ENCODE results near the gene ARID1B. TPM values are rescaled to one million over a fixed set of nuclear protein-coding genes. Genes with fewer than 3 reads are reported as not detected.

ARID1B gene
- total and polyA plus RNA-seq, 2 of the 4 experiments (the other 2 are of a cell fraction): 14.5 to 20.1 TPM

GRCh38 chr6:156852147-156852857 is 75.1 kb downstream of the ARID1B start:
- Histone ChIP-seq H4K5ac (ENCODE audit: low read depth, low read length) (no peak overlapping the region), H2BK15ac (ENCODE audit: low read depth, low read length) (no peak overlapping the region), H2AK5ac (ENCODE audit: low read depth, low read length) (no peak overlapping the region), H2BK120ac (ENCODE audit: low read depth, low read length) (no peak overlapping the region), H3K56ac (ENCODE audit: extremely low read depth, insufficient read depth, low read length) (no peak overlapping the region), H3K14ac (replicated peaks; ENCODE audit: low read depth, low read length) (no peak overlapping the region), H3K4me1 (ENCODE audit: control insufficient read depth, insufficient read depth, low read length) (peaks cover 9% of the 10 kb centered on the region), H4K20me1 (ENCODE audit: insufficient read depth, low read length) (peaks cover 74% of the 10 kb centered on the region), H3K9ac (ENCODE audit: low read depth, low read length) (no peak overlapping the region), H2BK20ac (ENCODE audit: low read depth, low read length) (no peak overlapping the region), H3K4me2 (ENCODE audit: low read depth, low read length) (no peak overlapping the region), H4K91ac (ENCODE audit: insufficient read depth, low read depth, low read length) (no peak overlapping the region), H3K27me3 (ENCODE audit: control insufficient read depth, insufficient read depth, low read length) (no peaks in the 10 kb centered on the region), H3K9me3 (ENCODE audit: control insufficient read depth, insufficient read depth, low read length) (no peaks in the 10 kb centered on the region), H3K4ac (ENCODE audit: low read depth, low read length) (no peak overlapping the region), H3K18ac (ENCODE audit: low read depth, low read length) (no peak overlapping the region), H3K23ac (ENCODE audit: low read depth, low read length) (no peak overlapping the region), H2BK5ac (ENCODE audit: low read depth, low read length, poor library complexity, severe bottlenecking) (no peak overlapping the region), H3K36me3 (ENCODE audit: control insufficient read depth, insufficient read depth, low read length) (no peaks in the 10 kb centered on the region), H3K27ac (ENCODE audit: insufficient read depth, low read length) (no peak overlapping the region), H2AFZ (replicated peaks; ENCODE audit: low read length, poor library complexity) (no peak overlapping the region), H3K79me1 (ENCODE audit: low read depth in 1 of 2, low read length in 2 of 2) (peaks cover 34 to 78% of the 10 kb centered on the region in 2 experiments), H2AK9ac (replicated peaks; ENCODE audit: low read depth, low read length, poor library complexity) (no peak overlapping the region), H3K4me3 (ENCODE audit: insufficient read depth, low read depth, low read length) (no peak overlapping the region), H3K9me1 (ENCODE audit: insufficient read depth, low read length) (peaks cover 22% of the 10 kb centered on the region; the same call in 1 of the 2 replicates), H4K8ac (ENCODE audit: low read depth in 2 of 2, low read length in 2 of 2) (no peak overlapping the region)
- no TSS peak for BruUV-seq (replicated peaks)
- ATAC-seq (ENCODE audit: low read depth) (no peak), DNase-seq (no peak)
- dilution Hi-C loops (cut with HindIII; ENCODE audit: low sequenced_read_pairs, unreplicated experiment): no loop called here
- in situ Hi-C loops (cut with MboI; ENCODE audit: low sequenced_read_pairs): no loop called here
- TF ChIP-seq MAFK (IDR thresholded peaks at IDR 0.05; ENCODE audit: low read depth, low read length) (no peak), SMC3 (IDR thresholded peaks at IDR 0.05; ENCODE audit: low read depth, low read length) (no peak), NFE2L2 (IDR thresholded peaks at IDR 0.05; ENCODE audit: low read depth, low read length) (no peak), RAD21 (IDR thresholded peaks at IDR 0.05; ENCODE audit: low read length) (no peak), RFX5 (IDR thresholded peaks at IDR 0.05; ENCODE audit: low read depth, low read length) (no peak), BHLHE40 (IDR thresholded peaks at IDR 0.05; ENCODE audit: low read depth, low read length) (no peak), MXI1 (IDR thresholded peaks at IDR 0.05; ENCODE audit: borderline replicate concordance, low read depth, low read length) (no peak), FOS (IDR thresholded peaks at IDR 0.05; ENCODE audit: low read depth, low read length) (no peak), RCOR1 (IDR thresholded peaks at IDR 0.05; ENCODE audit: insufficient replicate concordance, low read length) (no peak)
- TF ChIP-seq, protein P1, sequence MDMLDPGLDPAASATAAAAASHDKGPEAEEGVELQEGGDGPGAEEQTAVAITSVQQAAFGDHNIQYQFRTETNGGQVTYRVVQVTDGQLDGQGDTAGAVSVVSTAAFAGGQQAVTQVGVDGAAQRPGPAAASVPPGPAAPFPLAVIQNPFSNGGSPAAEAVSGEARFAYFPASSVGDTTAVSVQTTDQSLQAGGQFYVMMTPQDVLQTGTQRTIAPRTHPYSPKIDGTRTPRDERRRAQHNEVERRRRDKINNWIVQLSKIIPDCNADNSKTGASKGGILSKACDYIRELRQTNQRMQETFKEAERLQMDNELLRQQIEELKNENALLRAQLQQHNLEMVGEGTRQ (IDR thresholded peaks at IDR 0.05; ENCODE audit: low read depth, low read length): no peak
- TF ChIP-seq, protein P2, sequence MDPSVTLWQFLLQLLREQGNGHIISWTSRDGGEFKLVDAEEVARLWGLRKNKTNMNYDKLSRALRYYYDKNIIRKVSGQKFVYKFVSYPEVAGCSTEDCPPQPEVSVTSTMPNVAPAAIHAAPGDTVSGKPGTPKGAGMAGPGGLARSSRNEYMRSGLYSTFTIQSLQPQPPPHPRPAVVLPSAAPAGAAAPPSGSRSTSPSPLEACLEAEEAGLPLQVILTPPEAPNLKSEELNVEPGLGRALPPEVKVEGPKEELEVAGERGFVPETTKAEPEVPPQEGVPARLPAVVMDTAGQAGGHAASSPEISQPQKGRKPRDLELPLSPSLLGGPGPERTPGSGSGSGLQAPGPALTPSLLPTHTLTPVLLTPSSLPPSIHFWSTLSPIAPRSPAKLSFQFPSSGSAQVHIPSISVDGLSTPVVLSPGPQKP (IDR thresholded peaks at IDR 0.05; ENCODE audit: borderline replicate concordance, low read depth, low read length): no peak
- TF ChIP-seq, protein P3, sequence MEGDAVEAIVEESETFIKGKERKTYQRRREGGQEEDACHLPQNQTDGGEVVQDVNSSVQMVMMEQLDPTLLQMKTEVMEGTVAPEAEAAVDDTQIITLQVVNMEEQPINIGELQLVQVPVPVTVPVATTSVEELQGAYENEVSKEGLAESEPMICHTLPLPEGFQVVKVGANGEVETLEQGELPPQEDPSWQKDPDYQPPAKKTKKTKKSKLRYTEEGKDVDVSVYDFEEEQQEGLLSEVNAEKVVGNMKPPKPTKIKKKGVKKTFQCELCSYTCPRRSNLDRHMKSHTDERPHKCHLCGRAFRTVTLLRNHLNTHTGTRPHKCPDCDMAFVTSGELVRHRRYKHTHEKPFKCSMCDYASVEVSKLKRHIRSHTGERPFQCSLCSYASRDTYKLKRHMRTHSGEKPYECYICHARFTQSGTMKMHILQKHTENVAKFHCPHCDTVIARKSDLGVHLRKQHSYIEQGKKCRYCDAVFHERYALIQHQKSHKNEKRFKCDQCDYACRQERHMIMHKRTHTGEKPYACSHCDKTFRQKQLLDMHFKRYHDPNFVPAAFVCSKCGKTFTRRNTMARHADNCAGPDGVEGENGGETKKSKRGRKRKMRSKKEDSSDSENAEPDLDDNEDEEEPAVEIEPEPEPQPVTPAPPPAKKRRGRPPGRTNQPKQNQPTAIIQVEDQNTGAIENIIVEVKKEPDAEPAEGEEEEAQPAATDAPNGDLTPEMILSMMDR (conservative IDR thresholded peaks at IDR 0.05; ENCODE audit: low read depth, low read length): no peak
- intact Hi-C loops (cut with micrococcal nuclease): no loop called here
- CTCF ChIA-PET: no interaction called here
- POLR2A ChIA-PET (ENCODE audit: unreplicated experiment): no interaction called here
- WGBS, 2 experiments (ENCODE audit: extremely low coverage in 2 of 2, insufficient read length in 1 of 2): 100% methylated on average over 1 of the region's 9 CpGs; no CpG with 5 or more reads in 1 of the 2 experiments

All from IMR-90 (cell line).